Neural progenitor cell (in vitro differentiated cells): ENCODE results near the gene SRBD1. TPM values are rescaled to one million over a fixed set of nuclear protein-coding genes. Genes with fewer than 3 reads are reported as not detected.

Experiments used
- DNase-seq: peaks from one replicate; pipeline ENCODE4 v3.0.0-alpha.2; 2016; ENCODE audit warnings: low spot score
- H2AFZ ChIP-seq: fragments of 200-600 bp; sonication (generic); replicated peaks from 2 replicates; pipeline ENCODE4 v1.6.1; 2016; ENCODE audit warnings: antibody characterized with exemption
- H3F3A ChIP-seq: fragments of 200-600 bp; sonication (generic); 2 replicates; pipeline ENCODE4 v1.6.1; 2016; ENCODE audit warnings: antibody characterized with exemption, low read depth
- H3K27ac ChIP-seq: fragments of 200-600 bp; sonication (generic); 2 replicates; pipeline ENCODE4 v1.5.1; 2016; ENCODE audit warnings: mild to moderate bottlenecking
- H3K27me3 ChIP-seq: fragments of 200-600 bp; sonication (generic); 2 replicates; pipeline ENCODE4 v1.6.1; 2016; ENCODE audit warnings: mild to moderate bottlenecking, moderate library complexity
- H3K36me3 ChIP-seq: fragments of 200-600 bp; sonication (generic); 2 replicates; pipeline ENCODE4 v1.5.1; 2016
- H3K4me1 ChIP-seq: fragments of 200-600 bp; sonication (generic); 2 replicates; pipeline ENCODE4 v1.6.1; 2016; ENCODE audit warnings: mixed run types
- H3K4me2 ChIP-seq: fragments of 200-600 bp; sonication (generic); 2 replicates; pipeline ENCODE4 v1.6.1; 2016
- H3K4me3 ChIP-seq: fragments of 200-600 bp; sonication (generic); 2 replicates; pipeline ENCODE4 v1.5.1; 2016
- H3K79me2 ChIP-seq: fragments of 200-600 bp; sonication (generic); 2 replicates; pipeline ENCODE4 v1.6.1; 2016; ENCODE audit warnings: low read depth
- H3K9ac ChIP-seq: fragments of 200-600 bp; sonication (generic); 2 replicates; pipeline ENCODE4 v1.6.1; 2016
- H3K9me3 ChIP-seq: fragments of 200-600 bp; sonication (generic); 2 replicates; pipeline ENCODE4 v1.5.1; 2016; ENCODE audit warnings: low read depth
- H4K20me1 ChIP-seq: fragments of 200-600 bp; sonication (generic); 2 replicates; pipeline ENCODE4 v1.6.1; 2016; ENCODE audit warnings: low read depth
- H3K27ac Mint-ChIP-seq: 3 replicates; pipeline ENCODE4 v1.8.0; 2021; ENCODE audit warnings: mixed read lengths
- H3K27me3 Mint-ChIP-seq: 2 replicates; pipeline ENCODE4 v1.8.0; 2022; ENCODE audit warnings: low read depth, mild to moderate bottlenecking, inconsistent platforms, moderate library complexity, mixed read lengths; ENCODE audit not compliant: insufficient read depth
- H3K36me3 Mint-ChIP-seq: 3 replicates; pipeline ENCODE4 v1.8.0; 2021; ENCODE audit warnings: mixed read lengths
- H3K4me1 Mint-ChIP-seq: 3 replicates; pipeline ENCODE4 v1.8.0; 2021; ENCODE audit warnings: mixed read lengths
- H3K4me3 Mint-ChIP-seq: 3 replicates; pipeline ENCODE4 v1.8.0; 2021; ENCODE audit warnings: mild to moderate bottlenecking, moderate library complexity, mixed read lengths
- H3K9me3 Mint-ChIP-seq: 3 replicates; pipeline ENCODE4 v1.8.0; 2020; ENCODE audit warnings: mixed read lengths
- CTCF ChIP-seq: fragments of 200-600 bp; sonication (generic); IDR thresholded peaks from 2 replicates; pipeline ENCODE4 v1.5.1; 2017; ENCODE audit warnings: antibody characterized with exemption, mild to moderate bottlenecking
- EZH2 ChIP-seq: fragments of 200-600 bp; sonication (generic); IDR thresholded peaks from 2 replicates; pipeline ENCODE4 v1.6.1; 2017; ENCODE audit warnings: antibody characterized with exemption, mild to moderate bottlenecking, moderate library complexity
- EZH2phosphoT487 ChIP-seq: fragments of 200-600 bp; sonication (generic); IDR thresholded peaks from 2 replicates; pipeline ENCODE4 v1.6.1; 2017; ENCODE audit warnings: antibody characterized with exemption
- total RNA-seq: library from RNA; depleted of rRNA; stranded (reverse); fragments of >200 nt; gene quantifications from 2 replicates; pipeline ENCODE4 v1.2.3, GENCODE V29; 2015; ENCODE audit warnings: low replicate concordance

SRBD1 gene
- total RNA-seq, 1 donor from 2014 or later: 37.2 TPM

- Mint-ChIP-seq H3K27ac (no peak overlapping the region), H3K9me3 (no peaks in the 10 kb centered on the region), H3K36me3 (no peaks in the 10 kb centered on the region), H3K4me1 (peaks cover 9% of the 10 kb centered on the region), H3K27me3 (no peaks in the 10 kb centered on the region), H3K4me3 (no peak overlapping the region)
- no peak for DNase-seq
- no peak for TF ChIP-seq EZH2
- TF ChIP-seq EZH2phosphoT487: no peak
- no peak for TF ChIP-seq CTCF
- H3K36me3 ChIP-seq: no peaks in the 10 kb centered on the region
- H3K4me3 ChIP-seq: no peak overlapping the region
- no peaks in the 10 kb centered on the region for H4K20me1 ChIP-seq
- H3K27ac ChIP-seq: no peak overlapping the region
- H3K79me2 ChIP-seq: no peaks in the 10 kb centered on the region
- no peak overlapping the region for H3K4me2 ChIP-seq
- no peak overlapping the region for H3K9ac ChIP-seq
- H2AFZ ChIP-seq: no peak overlapping the region
- no peaks in the 10 kb centered on the region for H3K27me3 ChIP-seq
- peaks cover 9% of the 10 kb centered on the region for H3K4me1 ChIP-seq
- no peaks in the 10 kb centered on the region for H3K9me3 ChIP-seq
- peaks cover 6% of the 10 kb centered on the region for H3F3A ChIP-seq
These were observed 141.6 kb downstream of the SRBD1 start for GRCh38 chr2:45469314-45470099.

GRCh38 chr2:45468279-45468678 lies 142.8 kb downstream of the SRBD1 start:
- no peaks in the 10 kb centered on the region for H3K36me3 Mint-ChIP-seq
- Histone ChIP-seq H3K4me3 (no peak overlapping the region), H3K4me2 (no peak overlapping the region), H3K4me1 (peaks cover 9% of the 10 kb centered on the region), H3K9me3 (no peaks in the 10 kb centered on the region), H3K79me2 (no peaks in the 10 kb centered on the region), H3K27me3 (no peaks in the 10 kb centered on the region), H3K9ac (no peak overlapping the region), H3K27ac (no peak overlapping the region), H3F3A (peaks cover 6% of the 10 kb centered on the region), H4K20me1 (no peaks in the 10 kb centered on the region), H2AFZ (no peak overlapping the region), H3K36me3 (no peaks in the 10 kb centered on the region)
- no peak overlapping the region for H3K27ac Mint-ChIP-seq
- no peak overlapping the region for H3K4me3 Mint-ChIP-seq
- TF ChIP-seq EZH2 (no peak), EZH2phosphoT487 (no peak), CTCF (no peak)
- DNase-seq: no peak
- no peaks in the 10 kb centered on the region for H3K9me3 Mint-ChIP-seq
- H3K27me3 Mint-ChIP-seq: no peaks in the 10 kb centered on the region
- H3K4me1 Mint-ChIP-seq: peaks cover 9% of the 10 kb centered on the region

GRCh38 chr2:45466053-45466452 lies 145.0 kb downstream of the SRBD1 start:
- Histone ChIP-seq H3K79me2 (no peaks in the 10 kb centered on the region), H3K4me1 (peaks cover 9% of the 10 kb centered on the region), H3K9ac (no peak overlapping the region), H3K9me3 (no peaks in the 10 kb centered on the region), H2AFZ (no peak overlapping the region), H3K4me3 (no peak overlapping the region), H3K36me3 (no peaks in the 10 kb centered on the region), H3K4me2 (no peak overlapping the region), H3F3A (peaks cover 6% of the 10 kb centered on the region), H3K27ac (no peak overlapping the region), H4K20me1 (no peaks in the 10 kb centered on the region), H3K27me3 (no peaks in the 10 kb centered on the region)
- Mint-ChIP-seq H3K4me1 (peaks cover 9% of the 10 kb centered on the region), H3K27me3 (no peaks in the 10 kb centered on the region), H3K9me3 (no peaks in the 10 kb centered on the region), H3K27ac (no peak overlapping the region), H3K4me3 (no peak overlapping the region), H3K36me3 (no peaks in the 10 kb centered on the region)
- no peak for DNase-seq
- TF ChIP-seq EZH2 (no peak), CTCF (no peak), EZH2phosphoT487 (no peak)
